HG03469 (cell line): ENCODE measurements around the gene ZNF672.
"Not testable (repeated sequence)": the region's sequence is repeated elsewhere in the genome, so short reads cannot be mapped to it uniquely, and the experiment has no call there.

ENCODE experiments used
- ATAC-seq: cut with Tn5 transposase; IDR thresholded peaks from one replicate; pipeline ENCODE4 v1.9.1; 2021; ENCODE audit warnings: mild to moderate bottlenecking, moderate library complexity, moderate number of reproducible peaks; ENCODE audit not compliant: unreplicated experiment

ZNF672 gene

DNA sequence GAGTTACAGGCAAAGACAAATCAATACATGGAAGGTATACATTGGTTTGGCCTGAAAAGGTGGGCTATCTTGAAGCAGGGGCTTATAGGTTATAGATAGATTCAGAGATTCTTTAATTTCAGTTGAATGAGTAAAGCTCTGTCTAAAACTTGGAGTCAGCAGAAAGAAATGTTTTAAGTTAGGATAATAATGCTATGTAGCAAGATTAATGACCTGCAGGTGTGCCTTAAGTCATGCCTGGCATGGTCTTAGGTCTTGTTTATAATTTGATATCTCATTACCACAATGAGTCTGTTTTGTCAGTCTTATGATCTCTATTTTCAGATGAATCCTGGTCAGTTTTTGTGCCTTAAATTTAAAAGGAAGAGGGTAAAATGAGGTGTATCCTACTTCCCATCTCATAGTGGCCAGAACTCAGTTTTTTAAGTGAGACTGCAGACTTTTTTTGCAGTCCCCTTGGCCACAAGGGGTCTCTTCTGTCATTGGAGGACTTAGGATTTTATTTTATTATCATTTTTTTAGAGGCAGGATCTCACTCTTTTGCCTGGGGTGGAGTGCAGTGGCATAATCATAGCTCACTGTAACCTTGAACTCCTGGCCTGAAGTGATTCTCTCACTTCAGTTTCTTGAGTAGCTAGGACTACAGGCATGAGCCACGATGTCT, 46.7 kb downstream of the ZNF672 start:
- ATAC-seq: no peak

DNA sequence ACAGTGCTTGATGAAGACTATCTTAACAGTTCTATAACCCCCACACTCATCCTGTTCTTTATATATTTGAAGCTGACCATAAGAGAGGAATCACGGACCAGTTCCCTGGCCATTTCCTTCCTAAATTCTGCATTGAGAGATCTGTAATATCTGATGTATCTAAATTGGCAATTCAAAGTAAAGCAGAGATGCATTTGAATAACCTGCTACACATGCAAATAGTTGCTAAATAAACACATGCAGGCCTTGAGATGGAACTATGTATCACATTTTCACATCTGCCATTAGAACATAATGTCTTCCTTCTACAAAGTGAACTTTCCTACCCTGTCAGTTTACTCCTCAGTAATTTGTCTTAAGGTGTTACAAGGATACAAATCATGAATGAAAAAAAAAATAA, 47.6 kb downstream of the ZNF672 start:
- ATAC-seq: no peak

DNA sequence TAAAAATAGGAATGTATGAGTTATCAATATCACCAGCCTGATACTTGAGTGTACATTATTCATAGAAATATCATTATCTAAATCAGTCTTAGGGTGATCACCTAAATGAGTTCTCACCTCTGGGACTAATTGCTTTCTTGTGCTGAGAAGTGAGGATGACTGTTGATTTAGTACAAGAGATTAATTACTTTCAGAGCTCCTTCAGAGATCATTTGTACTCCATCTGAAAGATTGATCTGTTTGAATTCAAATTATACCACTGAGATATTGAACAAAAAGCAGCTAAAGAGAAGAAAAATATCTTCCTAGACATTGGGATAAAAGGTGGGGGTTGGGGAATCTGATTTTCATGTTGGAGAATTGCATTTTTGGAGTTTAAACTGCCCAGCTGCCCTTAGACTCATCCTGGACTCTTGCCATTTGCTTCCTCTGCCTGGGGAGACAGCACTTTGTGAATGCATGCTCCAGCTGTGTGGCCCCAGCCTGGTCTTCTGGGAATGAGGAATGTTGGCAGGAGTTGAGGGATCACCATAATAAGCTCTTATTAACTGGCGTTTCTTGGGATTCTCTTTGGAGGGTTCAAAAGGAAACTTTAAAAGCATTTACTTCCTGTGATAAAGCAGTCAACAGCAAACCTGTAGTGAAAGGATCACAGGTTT, 48.3 kb downstream of the ZNF672 start:
- no peak for ATAC-seq

DNA sequence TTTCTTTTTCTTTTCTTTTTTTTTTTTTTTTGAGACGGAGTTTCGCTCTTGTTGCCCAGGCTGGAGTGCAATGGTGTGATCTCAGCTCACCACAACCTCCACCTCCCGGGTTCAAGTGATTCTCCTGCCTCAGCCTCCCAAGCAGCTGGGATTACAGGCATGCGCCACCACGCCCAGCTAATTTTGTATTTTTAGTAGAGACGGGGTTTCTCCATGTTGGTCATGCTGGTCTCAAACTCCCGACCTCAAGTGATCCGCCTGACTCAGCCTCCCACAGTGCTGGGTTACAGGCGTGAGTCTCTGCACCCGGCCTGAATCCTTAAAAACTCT, 51.9 kb downstream of the ZNF672 start:
- ATAC-seq: not testable (repeated sequence)

DNA sequence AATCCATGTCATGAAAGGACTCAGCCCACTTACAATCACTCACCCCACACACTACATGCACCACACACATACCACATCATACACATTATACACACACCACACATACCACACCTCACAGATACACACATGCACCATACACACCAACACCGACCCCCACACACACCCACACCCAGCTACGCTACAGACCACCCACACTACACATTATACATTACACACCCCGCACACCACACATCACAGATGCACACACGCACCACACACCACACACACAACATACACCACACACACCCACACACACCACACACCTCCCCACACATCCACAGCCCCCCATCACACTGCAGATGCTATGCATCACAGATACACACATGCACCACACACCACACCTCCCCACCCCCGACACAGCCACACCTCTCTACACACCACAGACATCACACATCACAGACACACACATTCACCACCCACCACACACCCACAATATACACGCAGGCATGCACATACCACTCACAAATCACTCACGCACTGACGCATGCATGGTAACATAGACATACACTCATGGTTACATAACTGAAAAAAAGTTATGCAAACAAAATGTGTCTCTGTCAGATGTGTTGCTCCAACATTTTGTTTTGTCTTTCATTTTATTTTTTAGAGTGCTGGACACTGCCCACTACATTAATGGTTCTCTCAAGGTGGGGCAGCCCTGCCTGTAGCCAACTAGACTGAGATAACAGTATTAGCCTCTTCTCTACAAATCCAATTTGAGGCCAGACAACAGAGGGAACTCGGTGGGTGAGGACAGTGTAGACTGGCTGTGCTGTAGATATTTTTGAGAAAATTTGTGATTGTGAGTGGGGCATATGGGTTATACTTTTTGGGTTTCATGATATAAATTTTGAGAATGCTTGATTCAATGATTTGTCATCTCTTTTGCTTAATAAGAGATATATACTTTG, 52.8 kb downstream of the ZNF672 start:
- no peak for ATAC-seq

DNA sequence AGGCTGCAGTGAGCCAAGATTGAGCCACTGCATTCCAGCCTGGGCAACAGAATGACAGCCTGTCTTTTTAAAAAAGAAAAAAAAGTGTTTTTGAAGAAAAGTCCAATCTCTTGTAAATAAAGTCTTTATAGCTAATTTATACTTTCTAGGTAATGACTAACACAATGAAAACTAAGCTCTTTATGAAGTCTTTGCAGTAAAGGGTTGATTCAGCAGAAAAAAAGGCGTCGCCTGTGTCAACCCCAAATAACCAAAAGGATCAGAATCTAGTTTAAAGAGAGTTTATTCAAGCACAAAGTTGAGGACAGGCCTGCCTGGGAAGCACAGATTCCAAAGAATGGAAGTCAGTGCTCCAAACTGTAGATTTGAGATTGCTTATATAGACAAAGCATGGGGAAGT, 53.7 kb downstream of the ZNF672 start:
- no peak for ATAC-seq

DNA sequence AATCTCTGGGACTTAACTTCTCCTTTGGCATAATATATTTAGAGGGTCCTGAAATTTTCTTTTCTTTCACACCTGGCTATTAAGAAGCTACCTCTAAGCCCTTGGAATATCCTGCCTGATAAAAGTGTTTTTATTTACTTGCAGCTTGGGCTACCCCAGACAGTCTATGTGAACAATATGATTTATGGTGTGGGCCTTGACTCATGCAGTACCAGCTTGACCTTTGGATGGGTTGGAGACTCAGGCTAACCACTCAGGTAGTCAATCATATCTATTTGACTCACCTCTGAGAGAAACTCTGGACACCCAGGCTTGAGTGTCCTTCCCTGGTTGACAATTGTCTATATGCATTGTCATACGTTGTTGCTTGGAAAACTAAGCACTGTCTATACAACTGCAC, 54.6 kb downstream of the ZNF672 start:
- no peak for ATAC-seq

DNA sequence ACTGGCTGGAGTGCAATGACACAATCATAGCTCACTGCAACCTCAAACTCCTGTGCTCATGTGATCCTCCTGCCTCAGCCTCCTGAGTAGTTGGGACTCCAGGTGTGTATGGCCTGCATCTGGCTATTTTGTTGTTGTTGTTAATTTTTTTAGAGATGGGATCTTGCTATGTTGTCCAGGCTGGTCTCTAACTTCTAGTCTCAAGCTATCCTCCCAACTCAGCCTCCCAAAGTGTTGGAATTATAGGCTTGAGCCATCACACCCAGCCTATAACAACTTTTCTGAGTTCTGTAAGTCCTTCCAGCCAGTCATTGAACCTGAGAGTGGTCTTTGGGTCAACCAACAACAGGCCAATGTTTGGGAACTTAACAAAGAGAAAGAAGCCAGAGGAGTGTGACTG, 56.8 kb downstream of the ZNF672 start:
- ATAC-seq: no peak

DNA sequence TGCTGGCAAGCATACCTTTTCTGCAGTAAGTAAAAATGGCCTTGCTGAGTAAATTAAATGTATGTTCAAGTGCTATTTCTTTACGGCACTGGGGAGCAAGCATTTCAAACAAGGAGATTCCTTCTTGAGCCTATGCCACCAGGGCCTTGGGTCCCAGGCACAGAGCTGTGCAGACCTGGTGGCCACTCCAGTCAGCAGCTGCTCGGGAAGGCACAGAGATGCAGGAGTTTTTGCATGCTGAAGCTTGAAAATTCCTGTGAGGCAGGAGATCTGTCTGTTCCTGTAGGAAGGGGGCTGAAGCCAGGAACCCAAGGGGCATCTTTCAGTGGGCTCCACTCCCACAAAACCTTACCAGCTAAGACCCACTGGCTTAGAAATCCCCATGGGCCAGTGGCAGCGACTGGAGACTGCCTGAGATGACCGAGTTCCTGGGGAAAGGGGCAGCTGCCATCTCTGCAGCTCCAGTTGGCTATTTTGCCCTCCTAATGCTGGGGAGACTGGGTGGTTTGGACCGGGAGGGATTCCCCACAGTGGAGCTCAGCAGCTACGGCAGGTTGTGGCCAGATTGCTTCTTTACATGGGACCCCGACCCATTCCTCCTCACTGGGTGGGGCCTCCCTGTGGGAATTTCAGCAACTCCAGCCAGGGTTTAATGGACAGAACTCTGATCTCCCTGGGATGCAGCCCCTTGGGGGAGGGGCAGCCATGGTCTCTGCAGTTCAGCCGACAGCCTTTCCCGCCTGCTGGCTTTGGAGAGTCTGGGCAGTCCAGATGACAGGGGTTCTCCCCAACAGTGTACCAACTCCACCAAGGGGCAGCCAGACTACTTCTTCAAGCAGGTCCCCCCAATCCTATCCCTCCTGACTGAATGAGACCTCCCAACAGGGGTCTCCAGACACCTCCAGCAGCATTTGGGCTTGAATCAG, 59.7 kb downstream of the ZNF672 start:
- no peak for ATAC-seq
